Suprapubic skin (tissue), 4 donors: ENCODE measurements around the gene AMOTL1. TPM values are rescaled to one million over a fixed set of nuclear protein-coding genes. Genes with fewer than 3 reads are reported as not detected.

Experiments used
- DNase-seq, 2 donors: peaks; one replicate each; pipeline ENCODE4 v3.0.0-alpha.2; 2019; ENCODE audit warnings: low spot score in 2 of 2
- H3K27ac ChIP-seq: fragments of 200-600 bp; sonication (generic); one replicate; pipeline ENCODE4 v1.5.1; 2019
- H3K27me3 ChIP-seq: fragments of 200-600 bp; sonication (generic); one replicate; pipeline ENCODE4 v1.5.1; 2019
- H3K36me3 ChIP-seq: fragments of 200-600 bp; sonication (generic); one replicate; pipeline ENCODE4 v1.5.1; 2019
- H3K4me1 ChIP-seq: fragments of 200-600 bp; sonication (generic); one replicate; pipeline ENCODE4 v1.5.1; 2019
- H3K4me3 ChIP-seq: fragments of 200-600 bp; sonication (generic); one replicate; pipeline ENCODE4 v1.5.1; 2019; ENCODE audit warnings: mild to moderate bottlenecking
- H3K9me3 ChIP-seq: fragments of 200-600 bp; sonication (generic); one replicate; pipeline ENCODE4 v1.5.1; 2019
- CTCF ChIP-seq, 2 donors: fragments of 200-600 bp in 1 of 2; fragments of 450-650 bp in 1 of 2; sonication (generic) in 1 of 2; IDR thresholded peaks; one replicate each; pipeline ENCODE4 v1.5.1; 2016 to 2019; ENCODE audit warnings: antibody characterized with exemption in 2 of 2, mild to moderate bottlenecking in 1 of 2, moderate library complexity in 1 of 2
- EP300 ChIP-seq: sonication (generic); formaldehyde crosslinking; IDR thresholded peaks from one replicate; pipeline ENCODE4 v1.6.1; 2017; ENCODE audit warnings: antibody characterized with exemption
- POLR2A ChIP-seq, 2 donors: fragments of 450-650 bp; IDR thresholded peaks; one replicate each; pipeline ENCODE4 v1.6.1; 2017; ENCODE audit warnings: antibody characterized with exemption in 2 of 2, mild to moderate bottlenecking in 2 of 2, moderate library complexity in 2 of 2
- POLR2AphosphoS5 ChIP-seq, 3 donors: sonication (generic); formaldehyde crosslinking; IDR thresholded peaks; one replicate each; pipeline ENCODE4 v1.6.1; 2017; ENCODE audit warnings: antibody characterized with exemption in 3 of 3
- WGBS: methylation state at CpG from one replicate; pipeline ENCODE4 v1.1.5; 2018; 5-methylcytosine and 5-hydroxymethylcytosine counted together
- total RNA-seq, 4 donors: library from RNA; depleted of rRNA; stranded (reverse); fragments of >200 nt; gene quantifications; one replicate each; pipeline ENCODE4 v1.1.0, GENCODE V29; 2016

The AMOTL1 gene
- total RNA-seq, 4 donors from 2014 or later, result 69.7 to 86.9 (median 79.4) TPM

- Histone ChIP-seq H3K9me3 (no peaks in the 10 kb centered on the region), H3K4me3 (no peak overlapping the region), H3K27ac (no peak overlapping the region), H3K27me3 (no peaks in the 10 kb centered on the region), H3K36me3 (peaks cover 79% of the 10 kb centered on the region), H3K4me1 (no peaks in the 10 kb centered on the region)
- no peak for DNase-seq
- no peak for TF ChIP-seq CTCF (IDR thresholded peaks at IDR 0.05)
- no peak for TF ChIP-seq POLR2A (IDR thresholded peaks at IDR 0.05)
- TF ChIP-seq POLR2AphosphoS5 (IDR thresholded peaks at IDR 0.05), result no peak
- TF ChIP-seq EP300, result no peak
- WGBS, result 73% methylated on average over 7 of the region's 9 CpGs
Observed at GRCh38 chr11:94866936-94867795, 99.0 kb downstream of the AMOTL1 start.

GRCh38 chr11:94868468-94868867, 100.3 kb downstream of the AMOTL1 start:
- Histone ChIP-seq H3K9me3 (no peaks in the 10 kb centered on the region), H3K27ac (no peak overlapping the region), H3K36me3 (peaks cover 84% of the 10 kb centered on the region), H3K27me3 (no peaks in the 10 kb centered on the region), H3K4me3 (no peak overlapping the region), H3K4me1 (peaks cover 3% of the 10 kb centered on the region)
- no peak for DNase-seq
- TF ChIP-seq POLR2A (IDR thresholded peaks at IDR 0.05), result no peak
- no peak for TF ChIP-seq CTCF (IDR thresholded peaks at IDR 0.05)
- no peak for TF ChIP-seq EP300
- TF ChIP-seq POLR2AphosphoS5 (IDR thresholded peaks at IDR 0.05), result no peak
- 66% methylated on average over 4 of the region's 5 CpGs for WGBS

GRCh38 chr11:94869186-94869585, 101.0 kb downstream of the AMOTL1 start:
- DNase-seq, result no peak
- WGBS, result 93% methylated on average over 10 of the region's 10 CpGs
- TF ChIP-seq EP300 (no peak), POLR2A (IDR thresholded peaks at IDR 0.05) (no peak), POLR2AphosphoS5 (IDR thresholded peaks at IDR 0.05) (no peak), CTCF (IDR thresholded peaks at IDR 0.05) (no peak)
- Histone ChIP-seq H3K9me3 (no peaks in the 10 kb centered on the region), H3K27ac (no peak overlapping the region), H3K27me3 (no peaks in the 10 kb centered on the region), H3K4me3 (no peak overlapping the region), H3K4me1 (peaks cover 10% of the 10 kb centered on the region), H3K36me3 (peaks cover 83% of the 10 kb centered on the region)

- peaks cover 71% of the 10 kb centered on the region for H3K36me3 ChIP-seq
- H3K9me3 ChIP-seq, result no peaks in the 10 kb centered on the region
- 92% methylated on average over 5 of the region's 5 CpGs for whole genome bisulfite sequencing
- no peaks in the 10 kb centered on the region for H3K27me3 ChIP-seq
- H3K4me1 ChIP-seq, result peaks cover 14% of the 10 kb centered on the region
- TF ChIP-seq POLR2A (IDR thresholded peaks at IDR 0.05) (no peak), EP300 (no peak), POLR2AphosphoS5 (IDR thresholded peaks at IDR 0.05) (no peak), CTCF (IDR thresholded peaks at IDR 0.05) (no peak)
- no peak for DNase-seq
- no peak overlapping the region for H3K27ac ChIP-seq
- H3K4me3 ChIP-seq, result no peak overlapping the region
Observed at GRCh38 chr11:94870422-94870821, 102.3 kb downstream of the AMOTL1 start.

GRCh38 chr11:94871491-94872185, 103.5 kb downstream of the AMOTL1 start:
- H3K27ac ChIP-seq, result no peak overlapping the region
- peaks cover 63% of the 10 kb centered on the region for H3K36me3 ChIP-seq
- H3K4me3 ChIP-seq, result no peak overlapping the region
- H3K4me1 ChIP-seq, result peaks cover 21% of the 10 kb centered on the region
- no peaks in the 10 kb centered on the region for H3K9me3 ChIP-seq
- WGBS, result 91% methylated on average over 15 of the region's 15 CpGs
- no peaks in the 10 kb centered on the region for H3K27me3 ChIP-seq
- no peak for TF ChIP-seq CTCF (IDR thresholded peaks at IDR 0.05)
- no peak for TF ChIP-seq POLR2A (IDR thresholded peaks at IDR 0.05)
- TF ChIP-seq POLR2AphosphoS5 (IDR thresholded peaks at IDR 0.05), result no peak
- TF ChIP-seq EP300, result no peak
- no peak for DNase-seq
